NCI-H1417 (cell line): ENCODE data around the gene MSI2.
"Not testable (repeated sequence)": the region's sequence is repeated elsewhere in the genome, so short reads cannot be mapped to it uniquely, and the experiment has no call there.

ENCODE experiments used
- DNase-seq, 3 experiments: peaks; one replicate each; lab custom pipeline; 2025; lab: John Stamatoyannopoulos, UW

MSI2 gene

GRCh38 chr17:57289613-57290012, 33.3 kb downstream of the MSI2 start:
- DNase-seq: no peak

- no peak for DNase-seq
These were observed 34.7 kb downstream of the MSI2 start for GRCh38 chr17:57290981-57291380.

GRCh38 chr17:57292091-57292490, 35.8 kb downstream of the MSI2 start:
- DNase-seq: no peak

- DNase-seq: peak in 1 of 3 experiments; percentile 24
These were observed 36.8 kb downstream of the MSI2 start for GRCh38 chr17:57293077-57293476.

GRCh38 chr17:57294101-57294500, 37.8 kb downstream of the MSI2 start:
- peak; percentile 67 to 94 (median 81) for DNase-seq

- peak; percentile 75 to 94 (median 80) for DNase-seq
These were observed 38.5 kb downstream of the MSI2 start for GRCh38 chr17:57294629-57295501.

GRCh38 chr17:57295526-57296023, 39.3 kb downstream of the MSI2 start:
- DNase-seq: peak in 2 of 3 experiments; percentile 67 to 81

GRCh38 chr17:57296231-57296630, 39.9 kb downstream of the MSI2 start:
- peak; percentile 60 to 93 (median 69) for DNase-seq

GRCh38 chr17:57299176-57299575, 42.9 kb downstream of the MSI2 start:
- DNase-seq: no peak

- DNase-seq: not testable (repeated sequence)
These were observed 44.3 kb downstream of the MSI2 start for GRCh38 chr17:57300592-57300991.

GRCh38 chr17:57302690-57303465, 46.6 kb downstream of the MSI2 start:
- DNase-seq: no peak

GRCh38 chr17:57305144-57305728, 48.9 kb downstream of the MSI2 start:
- no peak for DNase-seq

- no peak for DNase-seq
These were observed 49.7 kb downstream of the MSI2 start for GRCh38 chr17:57305908-57306504.

GRCh38 chr17:57308543-57309186, 52.3 kb downstream of the MSI2 start:
- no peak for DNase-seq

- no peak for DNase-seq
These were observed 53.2 kb downstream of the MSI2 start for GRCh38 chr17:57309479-57309878.

- DNase-seq: peak in 2 of 3 experiments; percentile 20 to 40
These were observed 55.2 kb downstream of the MSI2 start for GRCh38 chr17:57311281-57312216.

- DNase-seq: no peak
These were observed 55.9 kb downstream of the MSI2 start for GRCh38 chr17:57312242-57312641.

GRCh38 chr17:57313097-57313835, 56.9 kb downstream of the MSI2 start:
- DNase-seq: peak in 2 of 3 experiments; percentile 68 to 90
